HG03521 (cell line): ENCODE results near the gene INPP5A.

Source experiments
- ATAC-seq: cut with Tn5 transposase; IDR thresholded peaks from one replicate; pipeline ENCODE4 v1.9.1; 2021; ENCODE audit warnings: mild to moderate bottlenecking, moderate library complexity; ENCODE audit not compliant: unreplicated experiment

INPP5A gene

DNA sequence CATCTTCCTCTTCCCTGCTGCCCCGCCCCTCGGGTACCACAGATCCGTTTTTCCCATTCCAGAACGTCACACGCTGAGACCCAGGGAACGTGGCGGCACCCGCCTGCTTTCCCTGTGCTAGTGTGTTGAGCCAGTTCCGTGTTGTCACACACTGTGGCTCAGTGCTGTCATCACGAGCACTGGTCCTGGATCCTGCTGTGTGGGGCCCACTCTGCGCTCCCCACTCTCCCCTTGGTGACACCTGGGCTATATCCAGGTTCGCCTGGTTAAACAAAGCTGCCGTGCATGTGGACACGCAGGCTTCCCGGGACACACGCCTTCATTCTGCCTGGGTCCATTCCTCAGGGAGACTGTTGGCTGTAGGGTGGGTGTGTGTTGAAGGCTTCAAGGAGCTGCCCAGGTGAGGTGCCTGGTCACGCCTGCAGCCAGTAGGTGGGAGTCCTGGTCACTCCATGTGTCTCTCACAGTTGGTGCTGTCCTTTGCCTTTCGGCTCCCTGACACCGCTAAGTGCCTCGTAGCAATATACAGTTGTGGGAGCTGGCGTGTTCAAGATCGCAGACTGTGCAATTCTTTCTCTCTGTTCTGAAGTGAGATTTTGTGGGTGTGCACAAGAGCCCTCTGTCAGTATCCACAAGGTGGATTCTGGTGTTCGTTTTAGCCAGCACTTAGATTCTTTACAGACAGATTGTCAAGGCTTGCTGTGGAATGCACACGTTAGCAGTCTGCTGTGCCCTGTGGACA is 88.6 kb downstream of the INPP5A start:
- no peak for ATAC-seq

- no peak for ATAC-seq
These were observed 89.4 kb downstream of the INPP5A start for GRCh38 chr10:132626761-132627665.

DNA sequence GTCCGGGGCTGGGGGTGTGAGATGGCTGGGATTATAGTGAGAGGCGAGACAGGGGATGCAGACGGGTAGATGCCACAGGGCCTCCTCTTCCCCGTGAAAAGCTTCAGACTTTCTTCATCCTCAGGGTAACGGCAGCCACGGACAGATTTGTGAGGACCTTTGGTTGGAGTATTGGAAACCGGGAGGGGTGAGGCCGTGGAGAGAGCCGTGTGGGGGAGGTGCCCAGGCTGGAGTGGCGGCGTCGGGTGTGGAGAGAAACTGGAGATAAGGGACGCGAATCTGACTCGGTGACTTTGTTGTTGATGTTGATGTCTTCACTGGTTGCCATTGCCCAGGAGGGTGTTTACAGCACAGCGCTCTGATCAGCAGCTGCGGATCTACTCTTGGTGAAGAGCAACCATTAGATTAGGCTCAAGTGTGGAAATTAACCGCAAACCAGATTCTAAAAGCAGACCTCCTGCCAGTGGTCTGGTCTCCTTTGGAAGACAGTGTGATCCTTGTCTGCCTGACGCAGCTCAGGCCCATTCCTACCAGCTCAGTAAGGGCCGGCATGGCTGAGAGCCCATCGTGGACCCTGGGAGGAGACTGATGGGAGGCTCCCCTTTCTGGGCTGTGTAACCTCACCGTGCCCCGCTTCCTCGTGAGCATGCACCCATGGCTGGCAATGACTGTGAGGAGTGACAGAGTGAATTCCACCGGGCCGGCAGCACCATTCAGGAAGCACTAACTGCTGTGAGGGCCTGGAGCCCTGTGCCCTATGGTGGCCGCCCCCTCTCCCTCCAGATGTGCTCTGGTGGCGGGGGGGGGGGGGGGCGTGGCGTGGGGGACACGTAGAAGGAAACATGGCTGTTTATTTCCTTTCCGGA is 90.3 kb downstream of the INPP5A start:
- ATAC-seq: no peak

GRCh38 chr10:132628966-132629900 is 91.6 kb downstream of the INPP5A start:
- ATAC-seq: no peak

- ATAC-seq: no peak
These were observed 92.6 kb downstream of the INPP5A start for GRCh38 chr10:132630156-132630555.

- no peak for ATAC-seq
These were observed 93.2 kb downstream of the INPP5A start for GRCh38 chr10:132630666-132631337.

GRCh38 chr10:132631338-132631735 is 93.8 kb downstream of the INPP5A start:
- no peak for ATAC-seq

- no peak for ATAC-seq
These were observed 94.5 kb downstream of the INPP5A start for GRCh38 chr10:132632091-132632561.

DNA sequence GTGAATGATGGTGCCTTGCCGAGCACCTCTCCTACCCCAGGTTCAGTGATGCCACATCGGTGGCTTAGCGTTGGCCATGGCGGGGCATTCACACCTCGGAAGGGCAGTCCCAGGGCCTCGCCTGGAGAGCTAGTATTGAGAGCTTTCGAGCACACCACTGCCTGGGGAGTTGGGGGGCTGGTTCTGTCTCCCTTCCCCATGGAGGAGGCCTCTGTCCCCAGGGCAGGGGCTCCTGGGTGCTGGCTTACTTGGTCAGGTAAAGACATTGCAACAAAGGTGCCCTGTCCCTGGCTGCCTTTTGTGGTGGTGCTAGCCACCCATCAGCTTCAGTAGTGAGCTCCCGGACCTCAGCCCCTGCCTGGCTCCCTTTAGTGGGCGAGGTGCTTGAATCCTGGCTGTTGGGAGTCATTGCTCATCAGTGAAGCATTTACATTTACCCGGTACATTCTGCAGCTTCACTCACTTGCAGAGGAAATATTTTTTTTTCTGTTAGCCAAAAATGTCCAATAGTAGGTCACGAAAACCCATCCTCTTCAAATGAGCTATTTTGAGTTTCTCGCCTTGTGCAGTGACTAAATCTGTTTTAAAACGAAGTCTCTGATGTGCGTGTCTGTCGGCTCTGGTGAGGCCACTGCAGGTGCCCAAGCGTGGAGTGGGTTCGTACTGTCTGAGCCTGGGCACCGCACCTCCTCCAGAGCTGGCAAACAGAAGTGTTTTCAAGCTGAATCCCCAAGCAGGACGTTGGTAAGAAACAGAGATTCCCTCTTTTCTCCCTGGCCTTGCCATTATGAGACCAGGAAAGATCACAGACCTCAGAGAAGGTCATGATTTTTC is 95.5 kb downstream of the INPP5A start:
- no peak for ATAC-seq

- no peak for ATAC-seq
These were observed 96.8 kb downstream of the INPP5A start for GRCh38 chr10:132634241-132634946.

DNA sequence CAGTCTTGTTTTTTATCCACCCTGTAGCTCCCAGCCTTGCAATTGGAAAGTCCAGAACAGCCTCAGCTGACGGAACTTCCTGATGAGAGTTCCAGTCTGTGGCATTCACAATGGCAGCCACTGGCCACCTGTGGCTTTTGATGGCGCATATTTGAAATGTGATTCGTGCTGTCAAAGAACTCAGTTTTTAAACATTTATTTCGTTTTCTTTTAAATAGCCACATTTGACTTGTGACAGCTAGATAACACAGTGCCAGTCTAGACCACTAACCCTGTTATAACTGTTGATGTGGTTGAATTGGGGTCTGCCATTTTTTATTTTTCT is 97.3 kb downstream of the INPP5A start:
- ATAC-seq: no peak

GRCh38 chr10:132636358-132636757 is 98.8 kb downstream of the INPP5A start:
- ATAC-seq: no peak

GRCh38 chr10:132637477-132638129 is 100.0 kb downstream of the INPP5A start:
- ATAC-seq: no peak

DNA sequence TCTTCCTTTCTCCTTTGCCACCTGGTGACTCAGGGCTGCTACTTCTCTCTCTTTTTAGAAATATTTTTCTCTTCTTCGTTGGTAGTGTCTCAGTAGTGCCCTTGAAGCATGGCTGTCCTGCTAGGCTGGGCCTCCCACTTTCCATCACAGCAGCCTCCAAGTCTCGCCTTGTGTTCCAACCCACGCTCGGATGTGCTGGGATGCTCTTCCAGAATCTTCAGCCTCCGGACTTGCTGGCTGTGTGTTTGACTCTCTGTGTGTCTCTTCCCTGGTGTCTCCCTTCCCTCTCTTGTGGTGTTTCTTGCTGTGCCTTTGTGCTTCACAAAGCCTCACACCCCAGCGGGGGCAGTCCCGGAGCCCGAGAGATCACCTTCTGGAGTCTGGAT is 100.5 kb downstream of the INPP5A start:
- no peak for ATAC-seq

GRCh38 chr10:132639470-132639869 is 101.9 kb downstream of the INPP5A start:
- ATAC-seq: no peak

- no peak for ATAC-seq
These were observed 102.9 kb downstream of the INPP5A start for GRCh38 chr10:132640326-132641125.

DNA sequence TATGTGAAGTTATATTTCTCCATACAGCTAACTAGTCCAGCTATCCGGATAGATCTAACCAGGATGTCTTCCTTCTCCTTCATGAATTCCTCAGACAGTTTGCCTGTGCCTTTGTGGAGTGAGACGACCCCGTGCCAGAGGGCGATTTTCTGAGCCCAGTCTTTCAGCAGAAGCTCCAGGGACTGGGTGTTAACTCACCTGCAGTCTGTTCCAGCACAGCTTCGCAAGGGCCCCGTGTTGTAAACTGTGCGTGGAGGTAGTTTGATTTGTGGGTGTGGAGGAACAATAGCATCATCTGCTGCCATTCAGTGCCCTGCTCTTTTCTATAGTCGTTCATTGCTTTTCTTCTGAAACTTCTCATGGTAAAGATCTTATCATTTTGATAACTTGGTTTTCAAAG is 103.8 kb downstream of the INPP5A start:
- no peak for ATAC-seq
